ENCODE results near the gene FAM53A. TPM values are rescaled to one million over a fixed set of nuclear protein-coding genes. Genes with fewer than 3 reads are reported as not detected.

Gene FAM53A
- total RNA-seq, 1 donor from 2014 or later = 1.7 TPM

GRCh38 chr4:1623821-1624518 is 60.1 kb downstream of the FAM53A start:
- no peak for DNase-seq

- DNase-seq = no peak
These were observed 60.7 kb downstream of the FAM53A start for GRCh38 chr4:1623400-1623799.

DNA sequence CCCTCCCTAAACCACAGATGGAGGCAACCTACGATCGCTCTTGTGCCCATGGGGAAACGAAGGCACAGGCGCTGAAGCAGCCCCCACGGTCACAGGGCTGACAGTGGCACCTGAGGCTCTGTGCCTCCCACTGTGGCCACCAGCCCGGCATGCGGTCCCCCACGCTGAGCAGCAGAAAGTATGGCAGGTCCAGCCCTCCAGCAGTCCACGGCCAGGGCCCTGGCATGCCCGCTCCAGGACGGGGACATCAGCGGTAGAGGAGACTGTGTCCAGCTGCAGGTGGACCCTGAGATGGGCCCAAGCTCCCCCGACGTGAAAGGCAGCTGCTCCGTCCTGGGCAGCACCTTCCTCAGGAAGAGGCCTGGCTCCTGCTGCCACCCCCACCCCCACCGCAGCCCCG is 61.2 kb downstream of the FAM53A start:
- no peak for DNase-seq

DNA sequence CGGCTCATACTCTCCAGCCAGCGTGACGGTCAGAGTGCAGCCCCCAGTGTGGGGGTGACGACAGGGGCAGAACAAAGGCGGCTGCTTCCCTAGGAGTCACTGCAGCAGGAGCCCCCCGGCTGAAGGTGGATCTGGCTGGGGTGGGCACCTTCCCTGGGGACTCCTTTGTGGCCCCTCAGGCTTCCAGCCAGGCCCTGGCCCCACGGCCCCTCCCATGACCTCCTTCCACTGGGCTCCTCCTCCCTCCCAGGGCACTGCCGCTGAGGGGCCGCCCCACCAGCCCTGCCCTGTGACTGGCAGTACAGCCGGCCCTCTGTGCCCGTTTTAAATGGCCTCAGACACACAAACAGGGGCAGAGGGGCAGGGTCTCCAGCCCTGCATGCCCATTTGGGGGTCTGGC is 61.9 kb downstream of the FAM53A start:
- DNase-seq = no peak

DNA sequence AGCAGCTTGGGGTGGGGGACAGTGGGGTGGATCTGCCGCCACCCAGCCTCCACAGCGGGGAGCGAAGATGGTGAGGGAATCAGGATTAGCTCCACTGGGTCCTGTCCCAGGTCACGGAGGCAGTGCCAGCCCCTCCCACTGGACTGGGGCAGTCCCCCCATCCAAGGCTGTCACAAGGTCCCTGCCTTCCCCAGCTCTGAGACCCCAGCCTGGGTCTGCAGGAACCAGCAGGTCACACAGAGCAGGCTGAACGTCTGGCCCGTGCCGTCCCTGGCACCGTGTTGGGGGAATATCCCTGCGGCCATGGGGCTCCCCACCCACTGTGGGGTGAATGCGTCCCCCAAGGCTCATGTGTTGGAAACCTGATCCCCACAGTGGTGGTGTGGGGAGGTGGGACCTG is 62.6 kb downstream of the FAM53A start:
- no peak for DNase-seq

DNA sequence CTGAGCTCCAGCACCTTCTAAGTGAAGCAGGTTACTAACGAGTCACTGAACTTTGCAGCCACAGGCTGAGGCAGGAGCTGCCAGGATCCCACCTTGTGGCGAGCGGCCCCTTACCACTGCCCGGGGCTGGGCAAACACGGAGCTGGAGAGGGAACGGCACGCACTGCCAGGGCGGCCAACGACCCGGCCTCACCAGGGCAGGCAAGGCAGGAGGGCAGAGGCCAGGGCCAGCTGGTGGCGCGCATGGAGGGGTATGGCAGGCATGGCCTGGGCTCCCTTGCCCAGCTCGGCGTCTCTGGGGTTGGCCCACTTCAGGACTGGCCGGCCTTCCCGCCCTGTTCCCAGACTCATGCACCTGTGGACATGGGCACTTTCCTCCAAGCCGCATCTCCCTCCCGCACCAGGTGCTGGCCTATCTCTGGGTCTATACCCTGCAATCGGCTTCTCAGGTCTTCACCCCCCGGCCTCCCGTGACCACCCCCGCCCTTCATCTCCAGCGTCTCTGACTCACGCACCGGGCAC is 64.9 kb downstream of the FAM53A start:
- no peak for DNase-seq

DNA sequence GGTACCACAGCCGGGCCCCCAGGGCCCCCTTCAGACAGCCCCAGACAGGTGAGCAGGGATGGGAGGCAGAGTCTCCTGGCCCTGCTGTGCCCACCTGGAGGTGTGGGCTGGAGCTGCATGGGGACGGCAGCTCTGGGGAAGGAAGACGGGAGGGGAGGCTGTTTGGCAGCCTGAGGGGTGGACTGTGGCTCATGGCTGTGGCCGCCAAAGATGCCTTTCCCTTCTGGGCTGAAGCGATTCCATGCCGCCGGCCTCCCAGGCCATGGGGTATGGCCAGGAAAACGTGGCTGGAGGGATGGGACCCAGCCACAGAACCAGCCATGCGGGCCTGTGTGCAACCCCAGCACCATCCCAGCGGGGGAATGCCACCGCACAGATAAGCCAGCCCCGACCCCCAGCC is 65.7 kb downstream of the FAM53A start:
- no peak for DNase-seq

- no peak for DNase-seq
These were observed 67.6 kb downstream of the FAM53A start for GRCh38 chr4:1616557-1616930.

- no peak for DNase-seq
These were observed 68.1 kb downstream of the FAM53A start for GRCh38 chr4:1615786-1616556.

- DNase-seq = no peak
These were observed 69.1 kb downstream of the FAM53A start for GRCh38 chr4:1614854-1615595.

DNA sequence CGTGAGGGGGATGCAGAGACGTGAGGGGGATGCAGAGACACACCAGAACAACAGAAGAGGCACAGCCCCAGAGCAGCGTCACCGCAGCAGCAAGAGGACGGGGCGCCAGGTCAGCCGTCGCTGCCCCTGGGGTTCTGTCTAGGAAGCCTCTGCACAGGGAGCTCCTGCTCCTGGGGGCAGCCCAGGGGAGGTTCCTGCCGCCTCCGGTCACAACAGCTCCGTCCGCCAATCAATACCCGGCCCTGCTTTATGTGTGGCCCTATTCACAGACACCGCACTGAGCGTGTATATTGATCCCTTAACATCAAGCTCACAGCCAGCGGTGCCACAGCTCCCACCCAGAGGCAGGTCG is 69.6 kb downstream of the FAM53A start:
- DNase-seq = no peak

DNA sequence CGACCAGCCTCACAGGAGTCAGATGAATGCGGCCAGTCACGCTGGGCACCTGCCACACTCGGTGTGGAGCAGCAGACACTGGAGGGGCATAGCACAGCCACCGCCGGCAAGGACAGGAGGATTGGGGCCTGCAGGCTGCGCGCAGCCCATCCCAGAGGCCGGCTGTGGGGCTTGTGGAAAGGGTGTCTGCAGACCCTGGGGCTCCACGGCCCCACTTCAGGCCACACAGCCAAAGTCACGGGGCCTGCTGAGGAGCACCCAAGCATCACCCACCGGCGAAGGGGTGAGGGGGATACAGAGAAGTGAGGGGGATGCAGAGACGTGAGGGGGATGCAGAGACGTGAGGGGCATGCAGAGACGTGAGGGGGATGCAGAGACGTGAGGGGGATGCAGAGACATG is 70.1 kb downstream of the FAM53A start:
- no peak for DNase-seq

- no peak for DNase-seq
These were observed 71.0 kb downstream of the FAM53A start for GRCh38 chr4:1613099-1613495.

DNA sequence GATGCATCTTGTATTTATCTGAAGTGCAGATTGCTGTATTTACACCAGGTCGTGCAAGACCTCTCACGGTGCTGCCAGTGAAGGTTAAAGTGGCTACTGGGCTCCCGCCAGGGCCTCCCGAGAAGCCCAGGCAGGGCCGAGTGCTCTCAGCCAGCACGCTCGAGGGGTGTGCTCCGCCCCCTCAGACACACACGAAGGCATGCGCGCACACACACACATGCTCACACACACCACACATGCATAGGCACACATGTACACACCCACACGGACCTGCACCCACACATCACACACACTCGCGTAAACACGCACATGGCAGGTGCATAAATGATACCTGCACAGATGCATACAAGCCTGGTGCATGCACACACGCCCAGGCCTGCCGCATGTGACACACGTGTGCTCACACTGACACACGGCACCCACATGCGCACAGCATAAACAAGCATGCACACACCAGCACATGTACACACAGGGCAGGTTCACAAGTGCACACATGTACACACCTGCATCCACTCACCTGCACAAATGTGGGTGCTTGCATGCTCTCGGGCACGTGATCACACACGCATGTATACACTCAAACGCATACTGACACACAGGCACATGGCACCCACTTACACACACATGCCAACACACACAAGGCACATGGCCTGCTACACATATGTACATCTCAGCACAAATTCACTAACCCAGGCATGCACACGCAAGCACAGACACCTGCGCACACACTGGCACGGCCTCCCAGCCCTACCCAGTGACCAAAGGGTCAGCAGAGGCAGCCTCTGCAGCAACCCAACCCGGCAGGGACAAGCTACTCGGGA is 71.6 kb downstream of the FAM53A start:
- no peak for DNase-seq

DNA sequence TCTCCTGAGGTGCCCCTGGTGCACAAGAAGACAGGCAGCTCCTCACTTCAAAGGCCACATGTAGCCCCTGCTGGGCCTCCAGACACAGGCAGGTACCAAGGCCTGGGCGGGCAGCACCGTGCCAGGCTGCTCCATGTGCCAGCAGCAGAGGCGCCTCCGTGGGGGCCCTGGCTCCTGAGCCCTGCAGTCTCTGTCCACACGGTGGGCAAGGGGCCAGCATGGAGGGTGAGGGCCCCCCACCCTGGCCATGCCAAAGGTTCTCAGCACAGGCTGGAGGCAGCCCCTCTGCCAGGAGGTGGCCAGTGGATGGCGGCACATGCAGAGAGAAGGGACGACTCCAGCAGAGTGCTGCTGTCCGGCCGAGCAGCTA is 72.6 kb downstream of the FAM53A start:
- no peak for DNase-seq

DNA sequence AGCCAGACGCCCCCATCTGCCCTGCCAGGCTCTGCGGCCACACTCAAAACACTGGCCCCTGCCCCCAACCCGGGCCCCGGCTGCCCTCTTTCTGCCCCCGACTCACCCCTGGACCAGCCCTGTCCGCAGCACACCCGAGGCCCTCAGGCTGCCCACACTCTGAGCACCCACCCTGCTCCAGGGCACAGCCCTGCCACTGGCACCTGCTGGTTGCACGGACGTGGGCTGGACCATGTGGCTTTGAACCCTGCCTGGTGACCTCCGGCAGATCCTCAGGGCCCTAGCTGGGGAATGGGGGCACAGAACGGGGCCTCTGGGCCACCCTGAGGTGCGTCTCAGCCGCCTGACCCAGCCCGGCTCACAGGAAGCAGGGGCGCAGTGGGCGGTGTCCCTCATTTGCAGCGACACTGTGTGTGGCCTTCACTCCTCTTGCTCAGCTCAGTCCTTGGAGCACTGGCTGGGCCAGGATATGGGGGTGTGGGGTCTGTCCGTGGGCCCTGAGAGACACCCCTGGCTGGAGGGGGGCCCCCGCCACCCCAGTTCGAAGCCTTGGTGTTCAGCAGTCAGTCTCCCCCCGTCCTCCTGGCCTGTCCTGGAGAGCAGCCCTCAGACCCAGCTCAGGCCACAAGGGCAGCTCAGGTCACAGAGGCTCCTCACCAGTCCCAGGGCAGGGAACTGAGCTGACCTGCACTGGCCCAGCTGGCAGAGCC is 73.2 kb downstream of the FAM53A start:
- DNase-seq = no peak

GRCh38 chr4:1609901-1610790 is 74.0 kb downstream of the FAM53A start:
- no peak for DNase-seq

DNA sequence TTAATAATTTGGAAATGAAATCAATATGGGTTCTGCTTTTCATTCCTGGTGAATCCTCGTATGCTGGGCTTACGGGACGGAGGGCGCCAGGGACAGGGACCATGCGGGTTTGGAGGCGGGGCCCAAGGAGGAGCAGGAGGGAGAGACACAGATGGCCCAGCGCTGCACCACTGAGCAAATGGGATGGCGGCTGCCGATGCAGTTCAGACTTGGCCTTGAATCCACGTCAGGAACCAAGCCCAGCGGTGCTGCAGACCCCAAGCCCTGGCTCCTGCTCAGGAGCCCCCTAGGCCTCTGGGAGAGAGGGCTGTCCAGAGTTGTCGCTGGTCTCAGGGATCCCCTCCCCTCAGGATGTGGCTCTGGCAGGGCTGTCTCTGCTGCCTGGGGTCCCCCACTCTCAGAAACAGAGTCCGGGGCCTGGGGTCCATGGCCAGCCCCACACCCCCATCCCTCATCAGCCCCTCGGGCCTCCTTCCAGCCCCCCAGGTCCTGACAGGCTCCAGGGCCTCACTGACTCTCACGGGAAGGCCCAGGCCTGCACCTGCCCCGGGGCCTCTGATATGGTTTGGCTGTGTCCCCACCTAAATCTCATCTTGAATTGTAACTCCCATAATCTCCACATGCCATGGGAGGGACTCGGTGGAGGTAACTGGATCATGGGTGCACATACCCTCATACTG is 75.2 kb downstream of the FAM53A start:
- DNase-seq = peak; percentile 18

GRCh38 chr4:1608196-1608820 is 75.8 kb downstream of the FAM53A start:
- DNase-seq = no peak
